Measurements from ENCODE around the gene METAP1. TPM values are rescaled to one million over a fixed set of nuclear protein-coding genes. Genes with fewer than 3 reads are reported as not detected.

The METAP1 gene
- total RNA-seq, 1 donor from 2014 or later, result 155 TPM

DNA sequence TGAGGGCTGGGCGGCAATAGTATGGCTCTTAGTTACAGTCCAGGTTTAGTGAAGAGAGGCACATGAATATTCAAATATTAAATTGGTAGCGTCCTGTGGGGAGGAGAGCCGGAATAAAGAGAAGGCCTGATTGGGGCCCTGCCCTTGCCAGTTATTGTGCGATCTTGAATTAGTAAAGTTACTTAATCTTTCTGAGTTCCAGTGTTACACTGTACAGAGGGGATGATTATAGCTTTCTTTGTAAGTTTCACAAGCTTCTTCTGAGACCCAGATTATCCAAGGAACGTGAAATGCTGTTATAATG, 1.2 kb downstream of the METAP1 start:
- peak overlapping the region; percentile 85 for H3K4me3 Mint-ChIP-seq
- H3K9me3 Mint-ChIP-seq, result peaks cover 32% of the 10 kb centered on the region
- TF ChIP-seq CTCF (IDR thresholded peaks at IDR 0.05) (no peak), EZH2 (IDR thresholded peaks at IDR 0.05) (no peak)

DNA sequence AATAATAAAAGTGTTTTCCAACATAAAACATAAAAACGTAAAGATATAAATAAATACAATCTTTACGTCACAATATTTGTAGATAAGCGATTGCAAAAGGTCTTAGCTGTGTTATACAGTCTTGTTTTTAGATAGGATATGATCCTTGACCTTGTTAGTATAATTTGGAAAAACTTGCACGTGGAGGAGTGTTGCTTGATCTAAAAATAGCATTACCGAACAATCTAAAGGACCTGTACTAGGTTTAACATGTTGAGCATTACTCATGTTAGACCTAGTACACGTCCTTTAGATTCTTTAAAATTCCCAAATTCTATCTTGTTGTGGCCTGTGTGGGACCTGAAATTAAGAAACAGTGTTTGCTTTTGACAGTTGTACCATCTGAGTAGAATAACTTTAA, 1.6 kb downstream of the METAP1 start:
- Histone ChIP-seq H4K20me1 (ENCODE audit: low read depth) (peaks cover 47% of the 10 kb centered on the region), H3K4me2 (peak overlapping the region; percentile 86), H3K9me3 (ENCODE audit: low read depth) (no peaks in the 10 kb centered on the region), H3K4me3 (peak overlapping the region; percentile 89), H3K9ac (no peak overlapping the region), H3K27ac (no peak overlapping the region), H3K27me3 (no peaks in the 10 kb centered on the region), H3F3A (ENCODE audit: low read depth) (peaks cover 13% of the 10 kb centered on the region), H3K36me3 (no peaks in the 10 kb centered on the region), H3K79me2 (ENCODE audit: low read depth) (peaks cover 66% of the 10 kb centered on the region), H2AFZ (replicated peaks) (no peak overlapping the region), H3K4me1 (peaks cover 19% of the 10 kb centered on the region)
- peak overlapping the region; percentile 53 for H3K4me3 Mint-ChIP-seq
- no peak for DNase-seq (ENCODE audit: low spot score)
- H3K36me3 Mint-ChIP-seq, result peaks cover 26% of the 10 kb centered on the region
- TF ChIP-seq EZH2 (IDR thresholded peaks at IDR 0.05) (no peak), EZH2phosphoT487 (IDR thresholded peaks at IDR 0.05) (no peak), CTCF (IDR thresholded peaks at IDR 0.05) (no peak)
- H3K27me3 Mint-ChIP-seq (ENCODE audit: insufficient read depth, low read depth), result peaks cover 7% of the 10 kb centered on the region
- peaks cover 21% of the 10 kb centered on the region for H3K4me1 Mint-ChIP-seq
- H3K27ac Mint-ChIP-seq, result no peak overlapping the region
- peaks cover 36% of the 10 kb centered on the region for H3K9me3 Mint-ChIP-seq

More for the DNA sequence above, 1.2 kb downstream of the METAP1 start:
- Mint-ChIP-seq H3K27ac (peak overlapping the region; percentile 0), H3K36me3 (peaks cover 23% of the 10 kb centered on the region), H3K27me3 (ENCODE audit: insufficient read depth, low read depth) (peaks cover 7% of the 10 kb centered on the region), H3K4me1 (peaks cover 21% of the 10 kb centered on the region)
- no peak for DNase-seq (ENCODE audit: low spot score)
- Histone ChIP-seq H4K20me1 (ENCODE audit: low read depth) (peaks cover 42% of the 10 kb centered on the region), H3F3A (ENCODE audit: low read depth) (peaks cover 13% of the 10 kb centered on the region), H3K4me1 (peaks cover 16% of the 10 kb centered on the region), H3K27me3 (no peaks in the 10 kb centered on the region), H3K9me3 (ENCODE audit: low read depth) (no peaks in the 10 kb centered on the region), H3K36me3 (no peaks in the 10 kb centered on the region), H2AFZ (replicated peaks) (peak overlapping the region; percentile 93), H3K79me2 (ENCODE audit: low read depth) (peaks cover 62% of the 10 kb centered on the region), H3K27ac (no peak overlapping the region), H3K9ac (peak overlapping the region; percentile 53), H3K4me2 (peak overlapping the region; percentile 86), H3K4me3 (peak overlapping the region; percentile 89)

GRCh38 chr4:98998551-98998950, 3.0 kb downstream of the METAP1 start:
- H4K20me1 ChIP-seq (ENCODE audit: low read depth), result peaks cover 58% of the 10 kb centered on the region
- H3K27me3 ChIP-seq, result no peaks in the 10 kb centered on the region
- Mint-ChIP-seq H3K27me3 (ENCODE audit: insufficient read depth, low read depth) (peaks cover 7% of the 10 kb centered on the region), H3K4me3 (no peak overlapping the region), H3K36me3 (peaks cover 36% of the 10 kb centered on the region), H3K4me1 (peaks cover 21% of the 10 kb centered on the region), H3K27ac (no peak overlapping the region), H3K9me3 (peaks cover 42% of the 10 kb centered on the region)
- H3K9ac ChIP-seq, result no peak overlapping the region
- no peak overlapping the region for H3K27ac ChIP-seq
- H2AFZ ChIP-seq (replicated peaks), result no peak overlapping the region
- no peak for DNase-seq (ENCODE audit: low spot score)
- H3K79me2 ChIP-seq (ENCODE audit: low read depth), result peaks cover 80% of the 10 kb centered on the region
- no peaks in the 10 kb centered on the region for H3K36me3 ChIP-seq
- no peaks in the 10 kb centered on the region for H3K9me3 ChIP-seq (ENCODE audit: low read depth)
- TF ChIP-seq CTCF (IDR thresholded peaks at IDR 0.05) (no peak), EZH2 (IDR thresholded peaks at IDR 0.05) (no peak), EZH2phosphoT487 (IDR thresholded peaks at IDR 0.05) (no peak)
- no peak overlapping the region for H3K4me3 ChIP-seq
- H3K4me2 ChIP-seq, result no peak overlapping the region
- H3F3A ChIP-seq (ENCODE audit: low read depth), result peaks cover 13% of the 10 kb centered on the region
- peaks cover 25% of the 10 kb centered on the region for H3K4me1 ChIP-seq
